Skeletal muscle tissue (tissue), 4 donors: Measurements from ENCODE around the gene NMT1. TPM values are rescaled to one million over a fixed set of nuclear protein-coding genes. Genes with fewer than 3 reads are reported as not detected.
"Not testable (repeated sequence)": the region's sequence is repeated elsewhere in the genome, so short reads cannot be mapped to it uniquely, and the experiment has no call there.

ENCODE experiments used
- H3K27ac ChIP-seq: one replicate; pipeline ENCODE4 v1.7.0; 2013; ENCODE audit warnings: mild to moderate bottlenecking, low read depth, low read length, inconsistent platforms
- H3K27me3 ChIP-seq, 3 donors: one replicate each; pipeline ENCODE4 v1.7.0; 2013; ENCODE audit warnings: low read length in 3 of 3; ENCODE audit not compliant: control insufficient read depth in 3 of 3, insufficient read depth in 3 of 3
- H3K36me3 ChIP-seq, 3 donors: one replicate each; pipeline ENCODE4 v1.7.0; 2013; ENCODE audit warnings: low read length in 3 of 3; ENCODE audit not compliant: control insufficient read depth in 3 of 3, insufficient read depth in 3 of 3
- H3K4me1 ChIP-seq, 3 donors: one replicate each; pipeline ENCODE4 v1.7.0; 2013; ENCODE audit warnings: low read length in 3 of 3, mild to moderate bottlenecking in 3 of 3; ENCODE audit not compliant: control insufficient read depth in 3 of 3, insufficient read depth in 3 of 3
- H3K4me3 ChIP-seq, 3 donors: one replicate each; pipeline ENCODE4 v1.7.0; 2013; ENCODE audit warnings: low read length in 3 of 3
- H3K9ac ChIP-seq, 3 donors: one replicate each; pipeline ENCODE4 v1.7.0; 2013; ENCODE audit warnings: low read length in 3 of 3, mild to moderate bottlenecking in 3 of 3, moderate library complexity in 2 of 3, low read depth in 1 of 3
- H3K9me3 ChIP-seq, 3 donors: one replicate each; pipeline ENCODE4 v1.7.0; 2013; ENCODE audit warnings: low read length in 3 of 3; ENCODE audit not compliant: control insufficient read depth in 3 of 3
- total RNA-seq: library from RNA; depleted of rRNA; stranded (reverse); fragments of >200 nt; gene quantifications from one replicate; pipeline ENCODE4 v1.2.3, GENCODE V29; 2014
- donor health status: Osteomylitis.

Gene NMT1
- total RNA-seq, 1 donor from 2014 or later = 35.5 TPM

- Histone ChIP-seq H3K9me3 (no peaks in the 10 kb centered on the region), H3K4me1 (peaks cover 46 to 58% (median 49%) of the 10 kb centered on the region in 3 donors), H3K4me3 (peak overlapping the region in 1 of 3 donors; percentile 14), H3K36me3 (peaks cover 11 to 12% (median 12%) of the 10 kb centered on the region in 3 donors), H3K27me3 (no peaks in the 10 kb centered on the region), H3K9ac (peak overlapping the region in 2 of 3 donors; percentile 20 to 33), H3K27ac (peak overlapping the region; percentile 51)
Measured at GRCh38 chr17:45123930-45124796, 63.0 kb downstream of the NMT1 start.

DNA sequence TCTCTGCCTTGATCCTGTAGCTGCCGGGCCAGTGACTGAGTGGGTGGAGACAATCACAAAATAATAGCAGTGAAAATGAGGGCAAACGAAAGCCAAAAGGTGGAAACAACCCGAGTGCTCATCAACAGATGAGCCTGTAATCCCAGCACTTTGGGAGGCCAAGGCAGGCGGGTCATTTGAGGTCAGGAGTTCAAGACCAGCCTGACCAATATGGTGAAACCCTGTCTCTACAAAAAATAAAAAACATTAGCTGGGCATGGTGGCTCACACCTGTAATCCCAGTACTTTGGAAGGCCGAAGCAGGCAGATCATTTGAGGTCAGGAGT, 63.6 kb downstream of the NMT1 start:
- Histone ChIP-seq H3K9ac (peak overlapping the region in 2 of 3 donors; percentile 20 to 33), H3K27ac (peak overlapping the region; percentile 51), H3K4me1 (peaks cover 52 to 64% (median 55%) of the 10 kb centered on the region in 3 donors)
- H3K36me3 ChIP-seq, H3K9me3 ChIP-seq, H3K27me3 ChIP-seq, H3K4me3 ChIP-seq: not testable (repeated sequence)

DNA sequence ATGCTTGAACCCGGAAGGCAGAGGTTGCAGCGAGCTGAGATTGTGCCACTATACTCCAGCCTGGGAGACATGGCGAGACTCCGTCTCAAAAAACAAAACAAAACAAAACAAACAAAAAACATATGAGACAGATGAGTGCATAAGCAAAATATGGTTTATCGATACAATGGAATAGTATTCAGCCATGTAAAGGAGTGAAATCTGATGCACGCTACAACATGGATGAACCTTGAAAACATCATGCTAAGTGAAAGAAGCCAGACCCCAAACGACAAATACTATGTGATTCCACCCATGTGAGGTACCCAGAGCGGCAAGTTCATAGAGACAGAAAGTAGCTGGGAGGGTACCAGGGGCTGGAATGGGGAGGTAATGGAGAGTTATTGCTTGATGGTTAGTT, 64.4 kb downstream of the NMT1 start:
- Histone ChIP-seq H3K27me3 (no peaks in the 10 kb centered on the region), H3K9me3 (no peaks in the 10 kb centered on the region), H3K36me3 (no peaks in the 10 kb centered on the region), H3K9ac (no peak overlapping the region), H3K27ac (no peak overlapping the region), H3K4me3 (no peak overlapping the region), H3K4me1 (peaks cover 60 to 72% (median 63%) of the 10 kb centered on the region in 3 donors)

GRCh38 chr17:45127207-45127547, 66.1 kb downstream of the NMT1 start:
- Histone ChIP-seq H3K4me1 (peaks cover 73 to 80% (median 76%) of the 10 kb centered on the region in 3 donors), H3K9ac (peak overlapping the region; percentile 65 to 96 (median 74))

DNA sequence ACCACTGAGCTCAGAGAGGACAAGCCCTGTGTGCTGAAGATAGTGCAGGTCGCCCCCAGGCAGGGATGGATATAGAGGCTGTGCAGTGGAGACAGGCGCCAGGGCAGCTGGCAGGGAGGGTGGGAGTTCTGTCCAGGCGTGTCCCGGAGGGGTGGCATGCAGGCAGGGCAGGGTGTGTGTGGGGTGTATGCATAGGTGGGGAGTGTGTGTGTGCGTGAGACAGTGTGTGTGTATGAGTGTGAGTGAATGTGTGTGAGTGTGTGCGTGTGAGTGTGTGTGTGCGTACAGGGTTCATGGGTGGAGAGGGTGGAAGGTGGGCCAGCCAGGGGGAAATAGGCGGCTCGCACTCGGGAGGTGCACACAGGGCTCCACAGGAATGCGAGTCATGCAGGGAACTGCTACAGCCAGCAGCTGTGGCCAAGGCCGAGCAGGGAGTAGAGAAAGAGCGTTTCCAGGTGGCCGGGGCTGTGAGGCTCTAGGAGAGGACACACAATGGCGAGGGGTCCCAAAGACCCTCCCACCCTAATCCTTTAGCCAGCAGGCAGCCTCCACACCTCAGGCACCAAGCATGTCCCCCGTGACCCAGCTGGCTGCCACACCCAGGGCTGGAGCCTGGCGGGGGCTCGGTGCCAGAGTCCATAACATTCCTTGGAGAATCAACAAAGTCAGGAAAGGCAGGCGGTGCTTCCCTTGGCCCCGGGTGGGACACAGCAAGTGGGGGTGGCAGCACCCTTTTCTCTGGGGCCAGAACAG, 66.6 kb downstream of the NMT1 start:
- peak overlapping the region; percentile 65 to 96 (median 74) for H3K9ac ChIP-seq
- H3K27ac ChIP-seq = peak overlapping the region; percentile 89
- H3K36me3 ChIP-seq = no peaks in the 10 kb centered on the region
- H3K4me1 ChIP-seq = peaks cover 70 to 78% (median 74%) of the 10 kb centered on the region in 3 donors
- H3K4me3 ChIP-seq = peak overlapping the region; percentile 31 to 65 (median 52)
- no peaks in the 10 kb centered on the region for H3K9me3 ChIP-seq
- no peaks in the 10 kb centered on the region for H3K27me3 ChIP-seq

More at GRCh38 chr17:45127207-45127547, 66.1 kb downstream of the NMT1 start:
- H3K27ac ChIP-seq = peak overlapping the region; percentile 89
- no peaks in the 10 kb centered on the region for H3K36me3 ChIP-seq
- peak overlapping the region; percentile 31 to 52 (median 52) for H3K4me3 ChIP-seq
- H3K9me3 ChIP-seq = no peaks in the 10 kb centered on the region
- no peaks in the 10 kb centered on the region for H3K27me3 ChIP-seq

- H3K4me3 ChIP-seq = peak overlapping the region in 2 of 3 donors; percentile 52 to 65
- no peaks in the 10 kb centered on the region for H3K27me3 ChIP-seq
- no peaks in the 10 kb centered on the region for H3K9me3 ChIP-seq
- H3K9ac ChIP-seq = peak overlapping the region; percentile 65 to 96 (median 74)
- H3K27ac ChIP-seq = peak overlapping the region; percentile 89
- no peaks in the 10 kb centered on the region for H3K36me3 ChIP-seq
- H3K4me1 ChIP-seq = peaks cover 71 to 78% (median 78%) of the 10 kb centered on the region in 3 donors
Measured at GRCh38 chr17:45128331-45128730, 67.2 kb downstream of the NMT1 start.

- H3K27me3 ChIP-seq = no peaks in the 10 kb centered on the region
- no peaks in the 10 kb centered on the region for H3K9me3 ChIP-seq
- H3K36me3 ChIP-seq = no peaks in the 10 kb centered on the region
- H3K4me1 ChIP-seq = peaks cover 67 to 72% (median 71%) of the 10 kb centered on the region in 3 donors
- peak overlapping the region in 1 of 3 donors; percentile 35 for H3K4me3 ChIP-seq
- peak overlapping the region; percentile 89 for H3K27ac ChIP-seq
- H3K9ac ChIP-seq = peak overlapping the region in 2 of 3 donors; percentile 48 to 96
Measured at GRCh38 chr17:45128989-45129388, 67.9 kb downstream of the NMT1 start.

DNA sequence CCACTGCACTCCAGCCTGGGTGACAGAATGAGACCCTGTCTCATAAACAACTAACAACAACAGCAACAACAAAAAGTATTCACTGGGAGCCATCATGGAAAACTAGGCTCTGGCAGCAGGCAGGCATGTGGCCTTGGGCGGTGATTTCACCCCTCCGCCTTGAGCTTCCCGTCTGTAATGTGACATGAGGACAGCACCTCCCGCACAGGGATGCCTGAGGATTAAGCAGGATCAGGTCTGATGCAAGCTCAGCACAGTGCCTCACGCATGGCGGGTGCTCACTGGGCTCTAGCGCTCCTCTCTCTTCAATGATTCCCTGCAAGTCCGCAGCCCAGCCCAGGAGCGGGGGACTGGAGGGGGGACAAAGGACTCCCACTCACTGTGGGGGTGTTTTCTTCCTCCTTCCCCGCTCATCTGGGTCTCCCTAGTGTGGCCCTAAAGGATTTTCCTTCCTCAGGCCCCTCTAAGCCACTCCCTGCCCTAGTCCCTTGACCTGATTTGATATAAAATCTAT, 68.4 kb downstream of the NMT1 start:
- peak overlapping the region; percentile 48 to 96 (median 68) for H3K9ac ChIP-seq
- H3K27ac ChIP-seq = peak overlapping the region; percentile 89
- H3K4me3 ChIP-seq = peak overlapping the region in 2 of 3 donors; percentile 35 to 91
- no peaks in the 10 kb centered on the region for H3K27me3 ChIP-seq
- H3K36me3 ChIP-seq = no peaks in the 10 kb centered on the region
- no peaks in the 10 kb centered on the region for H3K9me3 ChIP-seq
- peaks cover 62 to 67% (median 66%) of the 10 kb centered on the region in 3 donors for H3K4me1 ChIP-seq

DNA sequence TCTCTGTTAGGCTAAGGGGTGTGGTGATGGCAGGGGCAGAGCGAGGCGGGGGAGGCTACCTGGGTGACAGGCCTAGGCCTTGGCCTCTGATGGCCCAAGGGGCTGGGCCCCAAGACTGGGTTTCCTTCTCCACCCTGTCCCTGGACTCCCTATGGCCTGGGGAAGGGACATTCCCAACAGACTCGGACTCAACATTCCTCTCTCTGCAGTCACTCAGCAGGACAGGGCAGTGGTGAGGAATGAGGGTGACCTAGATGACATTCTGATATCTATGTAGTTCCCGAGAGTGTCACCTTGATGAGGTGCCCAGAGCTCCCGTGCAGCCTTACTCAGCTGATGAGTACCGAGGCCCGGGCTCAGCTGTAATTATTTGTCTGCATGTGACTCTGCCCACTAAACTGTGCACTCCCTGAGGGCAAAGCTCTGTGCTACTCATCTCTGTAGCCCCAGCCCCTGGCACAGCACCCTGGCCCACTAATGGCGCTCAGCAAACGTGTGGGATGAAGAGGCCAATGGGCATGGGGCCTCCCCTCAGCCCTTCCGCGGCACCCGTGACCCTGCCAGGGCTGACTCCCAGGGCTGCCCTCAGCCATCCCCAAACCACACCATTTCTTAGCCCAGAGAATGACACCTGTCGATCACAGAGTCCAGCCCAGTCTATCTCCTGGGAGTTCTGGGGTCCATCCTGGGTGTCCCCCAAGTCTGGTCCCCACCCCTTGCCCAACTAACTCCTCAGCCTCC, 69.0 kb downstream of the NMT1 start:
- Histone ChIP-seq H3K4me3 (peak overlapping the region; percentile 35 to 91 (median 80)), H3K27me3 (no peaks in the 10 kb centered on the region), H3K9me3 (no peaks in the 10 kb centered on the region), H3K27ac (peak overlapping the region; percentile 89), H3K4me1 (peaks cover 58 to 62% (median 60%) of the 10 kb centered on the region in 3 donors), H3K9ac (peak overlapping the region; percentile 68 to 96 (median 71)), H3K36me3 (no peaks in the 10 kb centered on the region)
